ENCODE data around the gene OSGIN1. TPM values are rescaled to one million over a fixed set of nuclear protein-coding genes. Genes with fewer than 3 reads are reported as not detected.

The OSGIN1 gene
- total RNA-seq, 4 donors from 2014 or later: 6.7 to 27.7 (median 10.3) TPM

DNA sequence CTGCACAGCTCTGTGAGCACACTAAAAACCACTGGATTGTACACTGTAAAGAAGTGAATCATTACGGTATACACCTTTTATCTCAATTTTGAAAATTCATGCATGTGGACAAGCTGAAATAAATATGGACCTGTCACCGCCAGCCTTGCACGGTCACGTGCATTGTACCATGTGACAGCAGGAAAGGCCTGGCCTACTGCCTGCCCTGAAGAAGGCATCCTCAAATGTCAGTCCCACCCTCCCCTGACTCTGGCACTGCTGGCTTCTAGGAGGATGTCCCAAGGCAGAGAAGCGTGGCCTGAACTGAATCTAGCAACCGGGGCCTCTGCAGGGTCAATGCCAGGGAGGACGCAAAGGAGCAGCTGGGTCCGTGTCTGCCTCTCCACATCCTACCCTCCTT, 54.9 kb downstream of the OSGIN1 start:
- no peak for TF ChIP-seq POLR2A (IDR thresholded peaks at IDR 0.05)
- no peak for TF ChIP-seq EP300 (IDR thresholded peaks at IDR 0.05)
- TF ChIP-seq, protein P1, sequence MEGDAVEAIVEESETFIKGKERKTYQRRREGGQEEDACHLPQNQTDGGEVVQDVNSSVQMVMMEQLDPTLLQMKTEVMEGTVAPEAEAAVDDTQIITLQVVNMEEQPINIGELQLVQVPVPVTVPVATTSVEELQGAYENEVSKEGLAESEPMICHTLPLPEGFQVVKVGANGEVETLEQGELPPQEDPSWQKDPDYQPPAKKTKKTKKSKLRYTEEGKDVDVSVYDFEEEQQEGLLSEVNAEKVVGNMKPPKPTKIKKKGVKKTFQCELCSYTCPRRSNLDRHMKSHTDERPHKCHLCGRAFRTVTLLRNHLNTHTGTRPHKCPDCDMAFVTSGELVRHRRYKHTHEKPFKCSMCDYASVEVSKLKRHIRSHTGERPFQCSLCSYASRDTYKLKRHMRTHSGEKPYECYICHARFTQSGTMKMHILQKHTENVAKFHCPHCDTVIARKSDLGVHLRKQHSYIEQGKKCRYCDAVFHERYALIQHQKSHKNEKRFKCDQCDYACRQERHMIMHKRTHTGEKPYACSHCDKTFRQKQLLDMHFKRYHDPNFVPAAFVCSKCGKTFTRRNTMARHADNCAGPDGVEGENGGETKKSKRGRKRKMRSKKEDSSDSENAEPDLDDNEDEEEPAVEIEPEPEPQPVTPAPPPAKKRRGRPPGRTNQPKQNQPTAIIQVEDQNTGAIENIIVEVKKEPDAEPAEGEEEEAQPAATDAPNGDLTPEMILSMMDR (IDR thresholded peaks at IDR 0.05): no peak
- H3K9me3 ChIP-seq: peaks cover 0 to 3% (median 0%) of the 10 kb centered on the region in 4 donors
- WGBS, 2 donors: 64 to 73% methylated on average over 8 of the region's 8 CpGs
- H3K36me3 ChIP-seq: no peaks in the 10 kb centered on the region
- no peak for DNase-seq (ENCODE audit: low spot score in 2 of 2)
- no peak overlapping the region for H3K27ac ChIP-seq
- H3K4me1 ChIP-seq: no peaks in the 10 kb centered on the region
- no peak overlapping the region for H3K4me3 ChIP-seq
- H3K27me3 ChIP-seq: peaks cover 0 to 3% of the 10 kb centered on the region in 2 donors

DNA sequence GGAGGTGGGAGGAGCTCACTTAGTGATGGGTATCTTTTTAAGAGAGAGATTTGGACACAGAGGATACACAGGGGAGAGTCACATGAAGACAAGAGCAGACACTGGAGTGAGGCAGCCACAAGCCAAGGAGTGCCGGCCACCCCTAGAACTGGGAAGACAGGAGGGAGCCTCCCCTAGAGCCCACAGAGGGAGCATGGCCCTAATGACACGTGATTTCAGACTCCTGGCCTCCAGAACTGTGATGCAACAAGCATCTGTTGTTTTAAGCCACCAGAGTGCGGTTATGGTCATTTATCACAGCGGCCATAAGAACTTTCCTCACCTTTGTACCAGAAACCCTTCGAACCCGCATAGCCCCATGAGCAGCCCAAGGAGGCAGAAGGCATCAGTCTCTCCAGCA, 56.2 kb downstream of the OSGIN1 start:
- TF ChIP-seq POLR2A (IDR thresholded peaks at IDR 0.05) (no peak), EP300 (IDR thresholded peaks at IDR 0.05) (no peak)
- TF ChIP-seq, protein P1 (IDR thresholded peaks at IDR 0.05): no peak
- no peak overlapping the region for H3K27ac ChIP-seq
- H3K36me3 ChIP-seq: no peaks in the 10 kb centered on the region
- H3K4me1 ChIP-seq: no peaks in the 10 kb centered on the region
- no peak overlapping the region for H3K4me3 ChIP-seq
- peaks cover 0 to 3% (median 0%) of the 10 kb centered on the region in 4 donors for H3K9me3 ChIP-seq
- peaks cover 0 to 3% of the 10 kb centered on the region in 2 donors for H3K27me3 ChIP-seq
- 93 to 97% methylated on average over 6 of the region's 6 CpGs for WGBS, 2 donors
- DNase-seq (ENCODE audit: low spot score in 2 of 2): no peak

DNA sequence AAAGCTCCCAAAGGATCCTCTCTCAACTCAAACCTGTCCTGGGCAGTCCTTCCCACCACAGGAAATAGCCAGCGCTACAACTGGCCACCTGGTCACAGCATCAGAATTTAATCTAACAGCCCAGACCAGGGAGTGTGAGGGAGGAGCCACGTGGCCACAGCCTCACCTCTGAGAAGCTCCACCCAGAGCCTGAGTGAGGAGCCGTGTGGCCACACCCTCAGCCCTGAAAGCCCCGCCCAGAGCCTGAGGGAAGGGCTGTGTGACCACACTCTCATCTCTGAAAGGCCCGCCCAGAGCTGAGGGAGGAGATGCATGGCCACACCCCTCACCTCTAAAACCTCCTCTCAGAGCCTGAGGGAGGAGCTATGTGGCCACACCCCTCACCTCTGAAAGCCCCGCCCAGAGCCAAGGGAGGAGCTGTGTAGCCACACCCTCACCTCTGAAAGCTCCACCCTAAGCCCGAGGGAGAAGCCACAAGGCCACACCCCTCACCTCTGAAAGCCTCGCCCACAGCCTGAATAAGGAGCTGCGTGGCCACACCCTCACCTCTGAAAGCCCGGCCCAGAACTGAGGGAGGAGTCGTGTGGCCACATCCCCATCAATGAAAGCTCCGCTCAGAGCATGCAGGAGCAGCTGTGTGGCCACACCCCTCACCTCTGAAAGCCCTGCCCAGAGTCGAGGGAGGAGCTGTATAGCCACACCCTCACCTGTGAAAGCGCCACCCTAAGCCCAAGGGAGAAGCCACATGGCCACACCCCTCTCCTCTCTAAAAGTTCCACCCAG, 60.9 kb downstream of the OSGIN1 start:
- no peak overlapping the region for H3K27ac ChIP-seq
- 19 to 21% methylated on average over 10 to 12 of the region's 14 CpGs for WGBS, 2 donors

DNA sequence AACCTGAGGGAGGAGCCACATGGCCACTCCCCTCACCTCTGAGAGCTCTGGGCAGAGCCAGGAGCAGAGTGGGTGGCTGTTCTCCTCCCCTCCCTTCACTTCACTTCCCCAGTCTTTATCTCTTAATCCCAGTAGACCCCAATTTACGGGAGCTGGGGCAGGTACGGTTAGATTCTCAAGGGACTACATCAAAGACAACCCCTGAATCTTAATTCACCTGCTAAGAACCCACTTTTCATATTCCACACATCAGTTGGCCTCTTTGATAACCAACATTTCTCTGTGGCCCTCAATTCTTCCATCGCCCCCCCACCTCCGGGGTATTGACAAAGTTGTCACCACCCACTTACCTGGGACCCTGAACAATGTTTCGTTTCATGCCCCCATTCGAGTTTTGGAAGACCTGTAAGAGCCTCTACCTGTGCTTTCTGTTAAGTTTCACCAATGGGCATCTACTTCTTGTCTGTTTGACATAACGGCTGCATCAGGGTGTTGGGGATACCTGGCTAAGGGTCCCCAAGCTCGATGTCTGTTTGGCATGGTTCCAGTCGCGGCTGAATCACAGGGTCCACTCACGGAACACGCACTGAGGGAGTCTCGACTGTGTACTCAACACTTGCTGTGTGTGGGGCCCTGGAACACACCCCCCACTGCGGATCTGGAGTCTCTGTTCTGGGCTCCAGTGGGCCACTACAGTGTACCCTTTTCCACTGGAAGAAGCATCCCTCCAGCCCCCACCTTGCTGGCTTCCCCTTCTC, 61.7 kb downstream of the OSGIN1 start:
- Histone ChIP-seq H3K36me3 (no peaks in the 10 kb centered on the region), H3K4me1 (no peaks in the 10 kb centered on the region), H3K27me3 (no peaks in the 10 kb centered on the region), H3K27ac (no peak overlapping the region), H3K9me3 (peaks cover 0 to 13% (median 0%) of the 10 kb centered on the region in 4 donors), H3K4me3 (no peak overlapping the region)
- no peak for TF ChIP-seq POLR2A (IDR thresholded peaks at IDR 0.05)
- TF ChIP-seq, protein P1 (IDR thresholded peaks at IDR 0.05): no peak
- TF ChIP-seq EP300 (IDR thresholded peaks at IDR 0.05): no peak
- DNase-seq (ENCODE audit: low spot score in 2 of 2): no peak
- 74 to 75% methylated on average over 14 of the region's 14 CpGs for WGBS, 2 donors

More for the DNA sequence above, 60.9 kb downstream of the OSGIN1 start:
- H3K36me3 ChIP-seq: no peaks in the 10 kb centered on the region
- no peak for DNase-seq (ENCODE audit: low spot score in 2 of 2)
- no peaks in the 10 kb centered on the region for H3K4me1 ChIP-seq
- peaks cover 0 to 8% (median 0%) of the 10 kb centered on the region in 4 donors for H3K9me3 ChIP-seq
- no peaks in the 10 kb centered on the region for H3K27me3 ChIP-seq
- H3K4me3 ChIP-seq: no peak overlapping the region
- TF ChIP-seq EP300 (IDR thresholded peaks at IDR 0.05) (no peak), POLR2A (IDR thresholded peaks at IDR 0.05) (no peak)
- TF ChIP-seq, protein P1 (IDR thresholded peaks at IDR 0.05): no peak

DNA sequence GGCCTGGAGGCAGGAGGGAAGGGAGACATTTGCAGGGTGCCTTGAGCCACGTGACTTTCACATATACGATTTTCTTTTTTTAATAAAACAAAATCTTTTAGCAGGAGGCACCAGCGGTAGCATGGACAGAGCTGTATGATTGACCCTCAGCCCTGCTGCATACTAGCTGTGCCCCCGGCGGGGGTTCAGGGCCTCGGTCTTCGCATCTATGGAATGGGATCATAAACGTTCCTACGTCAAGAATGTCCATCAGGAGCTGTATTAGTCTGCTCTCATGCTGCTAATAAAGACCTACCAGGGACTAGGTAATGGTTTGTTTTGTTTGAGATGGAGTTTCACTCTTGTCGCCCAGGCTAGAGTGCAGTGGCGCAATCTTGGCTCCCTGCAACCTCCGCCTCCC, 62.4 kb downstream of the OSGIN1 start:
- H3K27ac ChIP-seq: no peak overlapping the region
- no peaks in the 10 kb centered on the region for H3K36me3 ChIP-seq
- H3K4me1 ChIP-seq: no peaks in the 10 kb centered on the region
- no peak for TF ChIP-seq EP300 (IDR thresholded peaks at IDR 0.05)
- TF ChIP-seq POLR2A (IDR thresholded peaks at IDR 0.05): no peak
- WGBS, 2 donors: 83 to 84% methylated on average over 12 of the region's 12 CpGs
- no peak for DNase-seq (ENCODE audit: low spot score in 2 of 2)
- no peak overlapping the region for H3K4me3 ChIP-seq
- H3K27me3 ChIP-seq: no peaks in the 10 kb centered on the region
- peaks cover 0 to 19% (median 0%) of the 10 kb centered on the region in 4 donors for H3K9me3 ChIP-seq

Other genes with a start within 250 kb of the OSGIN1 start
- 10 to 100 TPM in 1 of 4 donors, 1 to 10 TPM in 3; 7.3 to 12.6 (median 8.5) TPM for gene HSBP1, start 145.3 kb upstream of the OSGIN1 start, total RNA-seq
- 10 to 100 TPM; 19.0 to 26.7 (median 23.0) TPM for gene MLYCD, start 54.1 kb upstream of the OSGIN1 start, total RNA-seq
- under 1 TPM in 1 of 4 donors, not detected in 3; 0.90 TPM for gene NECAB2, start 15.0 kb downstream of the OSGIN1 start, total RNA-seq
- gene SLC38A8, start 89.6 kb downstream of the OSGIN1 start, total RNA-seq: not detected
- gene MBTPS1, start 163.7 kb downstream of the OSGIN1 start, total RNA-seq: 100 to 1,000 TPM in 3 of 4 donors, 10 to 100 TPM in 1; 98.4 to 149 (median 121) TPM
- 10 to 100 TPM; 11.1 to 39.8 (median 20.6) TPM for gene HSDL1, start 191.9 kb downstream of the OSGIN1 start, total RNA-seq
- 1 to 10 TPM in 1 of 4 donors, under 1 TPM in 2, not detected in 1; 0.20 to 1.1 (median 0.90) TPM for gene DNAAF1, start 192.1 kb downstream of the OSGIN1 start, total RNA-seq
- gene TAF1C, start 233.8 kb downstream of the OSGIN1 start, total RNA-seq: 100 to 1,000 TPM in 1 of 4 donors, 10 to 100 TPM in 3; 50.7 to 109 (median 73.9) TPM
- gene ADAD2, start 237.9 kb downstream of the OSGIN1 start, total RNA-seq: 1 to 10 TPM in 1 of 4 donors, not detected in 3; 1.2 TPM

All from tibial nerve (tissue), 4 donors.